Measurements from ENCODE around the gene SLC22A1.
"Not testable (repeated sequence)": the region's sequence is repeated elsewhere in the genome, so short reads cannot be mapped to it uniquely, and the experiment has no call there.

Gene SLC22A1

DNA sequence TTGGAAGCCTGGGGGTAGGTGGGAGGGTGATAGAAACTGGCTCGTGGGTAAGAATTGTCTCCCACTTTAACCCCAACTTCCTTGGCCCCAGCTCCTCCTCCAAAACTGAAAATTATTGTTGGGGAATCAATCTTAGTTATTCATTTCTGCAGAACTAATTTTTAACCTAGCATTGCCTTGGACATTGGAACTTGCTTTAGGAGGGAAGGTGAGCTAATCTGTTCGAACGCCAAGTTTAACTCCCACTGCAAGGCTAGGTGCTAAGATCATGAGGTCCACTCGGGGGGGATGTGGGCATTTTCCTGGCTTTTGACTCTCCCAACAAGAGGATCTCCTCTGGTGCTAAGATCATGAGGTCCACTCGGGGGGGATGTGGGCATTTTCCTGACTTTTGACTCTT is 3.5 kb downstream of the SLC22A1 start:
- DNase-seq = not testable (repeated sequence)

DNA sequence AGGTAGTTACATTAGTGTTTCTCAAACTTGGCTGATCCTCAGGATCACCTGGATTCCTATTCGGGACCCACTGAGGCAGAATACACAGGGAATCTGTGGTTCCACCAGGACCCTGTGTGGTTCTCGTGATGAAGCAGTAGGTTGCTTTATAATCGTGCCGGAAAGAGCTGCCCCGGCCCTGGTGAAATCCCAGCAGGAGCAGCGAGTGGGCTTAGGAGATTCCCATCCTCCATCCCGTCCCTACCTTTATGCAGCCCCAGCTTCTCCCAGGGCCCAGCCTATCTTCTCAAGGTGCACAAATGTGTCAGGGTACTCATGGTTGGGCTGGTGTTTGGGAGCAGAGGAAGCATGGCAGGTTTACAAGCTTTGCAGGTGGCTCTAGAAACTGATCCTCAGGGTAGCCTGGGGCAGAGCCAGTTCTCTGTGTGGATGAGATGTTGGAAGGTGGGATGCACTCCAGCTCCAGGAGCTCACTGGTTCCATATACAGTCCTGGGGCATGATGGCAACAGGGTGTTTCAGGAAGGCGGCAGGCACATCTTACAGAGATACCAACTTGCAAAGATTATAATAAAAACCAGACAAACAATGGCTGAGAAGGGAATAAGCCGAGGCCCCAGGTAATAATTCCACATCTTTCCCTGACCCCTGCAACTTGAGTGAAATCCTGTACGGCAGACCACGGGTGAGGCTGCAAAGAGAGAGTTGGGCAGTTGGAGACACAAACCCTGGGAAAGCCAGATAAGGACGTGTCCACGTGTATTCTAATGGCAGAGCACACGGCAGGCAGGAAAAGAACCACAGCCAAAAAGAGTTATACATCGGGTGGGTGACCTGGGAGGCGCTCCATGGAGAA is 5.9 kb downstream of the SLC22A1 start:
- DNase-seq = no peak

DNA sequence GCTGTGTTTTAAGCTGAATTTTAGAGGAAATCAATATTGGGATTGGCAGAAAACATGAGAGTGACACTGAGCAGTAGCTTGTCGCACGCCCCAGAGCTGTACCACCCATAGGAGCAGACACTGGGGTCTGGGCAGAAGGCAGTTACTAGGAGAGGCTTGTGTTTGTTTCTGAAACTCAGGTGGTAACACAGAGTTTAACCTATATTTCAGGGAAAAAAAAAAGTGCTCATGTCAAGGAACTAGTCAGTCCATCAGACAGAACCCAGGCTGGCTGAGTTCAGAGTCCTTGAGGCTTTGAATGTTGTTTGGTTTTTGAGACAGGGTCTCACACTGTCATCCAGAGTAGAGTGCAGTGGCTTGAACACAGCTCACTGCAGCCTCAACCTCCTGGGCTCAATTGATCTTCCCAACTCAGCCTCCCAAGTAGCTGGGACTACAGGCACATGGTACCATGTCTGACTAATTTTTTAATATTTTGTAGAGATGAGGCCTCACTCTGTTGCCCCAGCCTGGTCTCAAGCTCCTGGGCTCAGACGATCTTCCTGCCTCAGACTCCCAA is 6.6 kb downstream of the SLC22A1 start:
- no peak for DNase-seq

DNA sequence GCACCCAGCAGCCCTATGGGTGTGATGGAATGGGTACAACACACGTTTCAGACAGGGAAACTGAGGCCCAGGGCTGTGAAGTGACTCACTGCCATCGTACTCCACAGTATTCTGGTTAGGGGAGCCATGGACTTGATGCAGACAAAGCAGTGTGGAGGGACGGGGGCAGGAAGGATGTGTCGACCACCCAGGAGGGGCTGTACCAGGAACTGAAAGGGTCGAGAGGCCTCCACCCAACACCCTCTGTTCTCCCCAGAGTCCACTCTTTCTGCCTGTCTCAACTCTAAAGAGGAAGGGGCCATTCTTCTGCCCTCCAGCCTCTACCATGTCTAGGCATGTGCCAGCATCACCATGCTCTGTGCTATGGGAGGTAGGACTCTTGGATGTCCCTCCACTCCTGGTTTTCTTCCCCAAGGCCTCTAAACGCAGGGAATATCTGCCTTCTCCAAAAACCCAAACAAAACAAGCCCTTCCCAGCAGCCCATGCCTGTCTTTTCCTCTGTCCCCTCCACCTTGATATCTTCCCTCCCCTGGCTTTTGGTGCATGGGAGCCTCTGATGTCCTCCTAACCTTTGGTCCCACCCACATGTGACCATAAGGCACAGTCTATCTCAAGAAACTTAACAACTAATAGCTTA is 7.4 kb downstream of the SLC22A1 start:
- no peak for DNase-seq

DNA sequence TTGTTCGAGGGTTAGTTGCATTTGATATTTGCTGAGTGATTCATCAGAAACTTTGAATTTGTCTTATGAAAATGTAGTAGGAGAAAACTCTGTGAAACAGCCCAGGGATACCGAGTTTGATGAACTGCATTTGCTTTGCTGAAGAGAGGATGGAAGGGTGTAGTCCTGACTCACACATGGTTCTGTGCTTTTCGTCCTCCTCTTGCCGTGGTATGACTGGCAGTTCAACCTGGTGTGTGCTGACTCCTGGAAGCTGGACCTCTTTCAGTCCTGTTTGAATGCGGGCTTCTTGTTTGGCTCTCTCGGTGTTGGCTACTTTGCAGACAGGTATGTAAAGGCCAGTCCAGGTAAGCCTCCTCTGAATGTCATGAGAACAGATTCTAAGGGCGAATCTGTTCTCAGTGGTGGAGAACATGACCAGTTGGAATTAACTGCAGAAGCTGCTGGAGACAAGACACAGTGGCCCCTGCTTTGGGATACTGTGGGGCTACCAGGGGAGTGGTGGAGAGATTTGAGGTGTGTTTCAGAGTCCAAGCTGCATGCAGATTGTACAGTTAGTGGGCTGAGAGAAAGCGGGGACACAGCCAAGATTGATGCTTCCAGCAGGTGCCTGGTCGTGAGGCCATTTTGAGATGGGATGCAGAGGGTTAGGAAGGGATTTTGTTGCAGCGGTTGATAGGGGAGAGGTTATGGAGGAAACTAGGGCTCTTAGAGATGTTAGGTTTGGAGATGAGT is 8.4 kb downstream of the SLC22A1 start:
- no peak for DNase-seq

DNA sequence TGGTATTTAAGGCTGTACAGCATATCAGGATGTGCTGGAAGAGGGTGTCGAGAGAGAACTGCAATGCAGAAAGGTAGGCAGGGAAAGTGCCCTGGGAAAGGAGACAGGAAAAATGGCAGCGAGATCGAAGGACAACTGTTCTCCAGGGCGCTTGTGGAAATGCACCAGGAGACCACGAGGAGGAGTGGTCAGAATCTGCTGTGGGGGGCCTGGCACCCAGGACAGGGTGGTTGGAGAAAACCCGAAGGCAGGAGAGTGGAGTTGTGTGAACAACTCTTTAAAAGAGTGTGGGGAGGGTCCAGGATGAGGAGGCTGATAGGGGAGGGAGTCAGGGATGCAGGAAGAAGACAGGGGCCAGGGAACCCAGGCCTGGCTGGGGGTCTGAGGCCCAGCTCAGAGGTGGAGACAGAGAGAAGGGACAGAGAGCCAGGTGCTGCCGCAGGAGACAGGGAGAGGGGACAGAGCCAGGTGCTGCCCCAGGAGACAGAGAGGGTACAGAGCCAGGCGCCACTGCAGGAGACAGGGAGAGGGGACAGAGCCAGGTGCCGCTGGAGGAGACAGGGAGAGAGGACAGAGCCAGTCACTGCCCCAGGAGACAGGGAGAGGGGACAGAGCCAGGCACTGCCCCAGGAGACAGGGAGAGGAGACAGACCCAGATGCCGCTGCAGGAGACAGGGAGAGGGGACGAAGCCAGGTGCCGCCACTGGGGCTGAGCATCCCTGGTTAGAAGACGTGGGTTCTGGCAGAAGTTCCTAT is 9.3 kb downstream of the SLC22A1 start:
- DNase-seq = no peak

DNA sequence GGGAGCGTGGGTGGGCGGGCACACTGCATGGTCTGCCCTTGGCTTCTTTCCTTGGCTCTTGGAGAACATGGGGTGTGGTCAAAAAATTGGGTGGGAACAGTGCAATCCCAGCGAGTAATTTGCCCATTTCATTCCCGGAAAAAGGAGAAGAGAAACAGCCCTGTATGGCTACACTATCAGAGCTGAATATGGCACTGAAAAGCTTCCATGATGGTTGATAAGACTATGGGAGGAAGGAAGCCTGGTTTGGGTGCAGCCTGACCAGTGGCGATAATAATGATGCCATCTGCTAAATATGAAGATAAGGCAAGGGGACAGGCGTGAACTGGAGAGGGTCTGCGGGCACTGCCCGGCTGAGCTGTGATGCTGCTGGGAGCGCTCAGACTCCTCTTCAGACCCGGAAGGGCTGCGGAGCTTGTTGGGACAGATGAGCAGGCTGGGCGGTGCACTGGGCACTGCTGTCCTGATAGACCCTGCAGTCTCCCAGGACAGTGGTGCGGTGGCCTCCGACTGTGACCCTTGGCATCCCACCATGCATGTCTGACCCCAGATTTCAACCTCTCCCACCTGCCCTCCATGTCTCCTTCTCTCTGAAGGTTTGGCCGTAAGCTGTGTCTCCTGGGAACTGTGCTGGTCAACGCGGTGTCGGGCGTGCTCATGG is 10.2 kb downstream of the SLC22A1 start:
- no peak for DNase-seq

DNA sequence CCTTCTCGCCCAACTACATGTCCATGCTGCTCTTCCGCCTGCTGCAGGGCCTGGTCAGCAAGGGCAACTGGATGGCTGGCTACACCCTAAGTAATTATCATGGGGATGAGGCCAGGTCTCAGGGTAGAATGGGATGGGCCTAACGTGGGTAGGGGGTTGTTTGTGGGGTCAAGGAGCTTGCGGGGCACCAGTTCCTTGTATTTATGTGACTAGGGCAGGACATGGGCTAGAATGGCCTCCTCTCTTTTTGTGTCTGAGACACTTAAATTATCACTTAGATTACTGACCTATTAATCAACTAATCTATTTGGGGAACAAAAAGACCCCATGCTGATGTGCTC is 10.7 kb downstream of the SLC22A1 start:
- no peak for DNase-seq

DNA sequence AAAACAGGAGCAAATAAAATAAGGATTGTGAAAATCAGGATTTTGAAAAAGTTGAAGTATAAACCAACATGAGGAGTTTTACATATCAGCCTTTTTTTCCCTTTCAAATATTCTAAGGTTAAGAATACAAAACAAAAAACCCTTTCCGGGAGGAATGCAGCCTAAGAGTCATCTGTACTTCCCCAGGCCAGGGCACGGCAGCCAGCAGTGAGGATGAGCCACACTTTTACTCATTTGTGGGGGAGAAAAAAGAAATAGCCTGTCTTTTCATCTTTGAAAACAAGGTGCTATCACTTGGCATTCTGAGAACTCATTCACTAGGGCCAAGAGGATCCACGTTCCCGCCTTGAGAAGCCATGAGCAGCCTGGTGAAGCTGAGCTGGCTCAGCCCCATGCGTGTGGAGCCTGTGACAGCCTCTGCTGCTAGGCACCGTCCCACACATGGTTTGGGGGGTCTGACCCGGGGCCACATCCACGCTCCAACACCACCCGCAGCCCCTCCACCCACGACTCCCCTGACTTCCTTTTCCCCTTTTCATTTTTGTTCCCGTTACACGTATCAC is 11.2 kb downstream of the SLC22A1 start:
- no peak for DNase-seq

DNA sequence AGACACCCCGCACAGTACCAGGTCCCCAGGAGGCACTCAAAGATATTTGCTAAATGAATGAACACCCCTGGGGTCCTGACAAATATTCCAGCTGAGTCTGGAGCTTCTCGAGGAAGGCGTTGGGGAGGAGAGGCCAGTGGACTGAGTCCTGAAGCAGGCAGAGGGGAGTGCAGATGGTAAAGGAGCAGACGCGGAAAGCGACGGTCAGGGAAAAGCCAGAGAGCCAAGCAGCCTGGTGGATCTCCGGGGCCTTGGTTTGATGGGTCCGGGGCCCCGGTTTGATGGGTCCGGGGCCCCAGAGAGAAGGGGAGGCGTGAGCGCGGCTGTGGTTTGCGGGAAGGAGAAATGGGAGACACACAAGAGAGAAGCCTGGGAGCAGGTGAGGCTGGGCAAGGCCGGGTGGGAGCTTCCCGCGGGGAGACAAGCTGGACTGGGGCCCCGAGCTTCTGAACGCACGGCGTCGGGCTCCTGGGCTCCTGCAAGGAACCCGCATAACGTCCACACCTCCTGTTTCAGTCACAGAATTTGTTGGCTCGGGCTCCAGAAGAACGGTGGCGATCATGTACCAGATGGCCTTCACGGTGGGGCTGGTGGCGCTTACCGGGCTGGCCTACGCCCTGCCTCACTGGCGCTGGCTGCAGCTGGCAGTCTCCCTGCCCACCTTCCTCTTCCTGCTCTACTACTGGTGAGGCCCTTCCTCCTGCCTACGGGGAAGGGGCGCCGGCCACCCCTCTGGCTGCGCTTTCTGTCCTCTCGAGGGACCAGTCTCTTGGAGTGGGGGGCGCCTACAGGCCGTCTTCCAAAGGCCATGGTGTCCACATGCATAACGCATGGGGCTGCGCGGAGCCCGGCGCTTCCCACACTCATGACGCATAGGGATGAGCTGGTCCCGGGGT is 12.1 kb downstream of the SLC22A1 start:
- DNase-seq = no peak

DNA sequence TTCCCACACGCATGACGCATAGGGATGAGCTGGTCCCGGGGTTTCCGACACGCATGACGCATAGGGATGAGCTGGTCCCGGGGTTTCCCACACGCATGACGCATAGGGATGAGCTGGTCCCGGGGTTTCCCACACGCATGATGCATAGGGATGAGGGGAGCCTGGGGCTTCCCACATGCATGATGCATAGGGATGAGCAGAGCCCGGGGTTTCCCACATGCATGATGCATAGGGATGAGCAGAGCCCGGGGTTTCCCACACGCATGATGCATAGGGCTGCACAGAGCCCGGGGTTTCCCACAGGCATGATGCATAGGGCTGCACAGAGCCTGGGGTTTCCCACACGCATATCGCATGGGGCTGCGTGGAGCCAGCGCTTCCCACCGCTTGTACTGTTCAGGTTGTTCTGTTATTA is 12.7 kb downstream of the SLC22A1 start:
- DNase-seq = not testable (repeated sequence)

DNA sequence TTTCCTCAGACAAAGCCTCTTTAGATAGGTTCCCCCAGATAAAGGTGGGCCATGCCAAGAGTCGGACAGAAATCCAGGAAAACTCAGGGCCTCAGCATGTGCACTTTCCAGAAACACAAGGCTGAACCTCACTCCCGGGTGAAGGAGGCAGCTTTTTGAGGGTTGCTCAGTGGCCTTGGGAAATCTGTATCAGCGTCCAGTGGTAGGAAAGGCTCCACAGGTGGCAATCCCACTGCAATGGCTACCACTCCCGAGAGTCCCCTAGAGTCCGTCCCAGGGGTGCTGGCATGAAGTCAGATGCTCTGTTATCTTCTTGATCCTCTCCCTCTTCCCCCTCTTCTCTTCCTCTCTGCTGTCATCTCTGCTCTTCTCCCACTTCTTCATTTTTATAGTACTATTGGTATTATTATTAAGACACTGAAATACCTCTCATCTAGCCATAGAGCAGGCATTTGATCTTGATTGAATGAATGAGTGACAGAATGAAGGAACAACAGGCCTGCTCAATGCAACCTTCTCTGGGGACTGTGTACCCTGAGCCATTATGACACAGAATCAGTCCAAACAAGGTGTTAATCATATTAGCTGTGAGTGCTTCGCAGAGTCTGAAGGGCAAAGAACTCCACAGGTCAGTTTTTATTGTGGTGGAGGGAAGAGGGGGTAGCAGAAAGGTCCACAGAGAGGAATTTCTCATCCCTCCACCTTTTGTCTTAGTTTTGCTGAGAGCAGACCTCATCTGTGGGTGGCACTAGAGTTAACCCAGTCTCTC is 13.3 kb downstream of the SLC22A1 start:
- no peak for DNase-seq

DNA sequence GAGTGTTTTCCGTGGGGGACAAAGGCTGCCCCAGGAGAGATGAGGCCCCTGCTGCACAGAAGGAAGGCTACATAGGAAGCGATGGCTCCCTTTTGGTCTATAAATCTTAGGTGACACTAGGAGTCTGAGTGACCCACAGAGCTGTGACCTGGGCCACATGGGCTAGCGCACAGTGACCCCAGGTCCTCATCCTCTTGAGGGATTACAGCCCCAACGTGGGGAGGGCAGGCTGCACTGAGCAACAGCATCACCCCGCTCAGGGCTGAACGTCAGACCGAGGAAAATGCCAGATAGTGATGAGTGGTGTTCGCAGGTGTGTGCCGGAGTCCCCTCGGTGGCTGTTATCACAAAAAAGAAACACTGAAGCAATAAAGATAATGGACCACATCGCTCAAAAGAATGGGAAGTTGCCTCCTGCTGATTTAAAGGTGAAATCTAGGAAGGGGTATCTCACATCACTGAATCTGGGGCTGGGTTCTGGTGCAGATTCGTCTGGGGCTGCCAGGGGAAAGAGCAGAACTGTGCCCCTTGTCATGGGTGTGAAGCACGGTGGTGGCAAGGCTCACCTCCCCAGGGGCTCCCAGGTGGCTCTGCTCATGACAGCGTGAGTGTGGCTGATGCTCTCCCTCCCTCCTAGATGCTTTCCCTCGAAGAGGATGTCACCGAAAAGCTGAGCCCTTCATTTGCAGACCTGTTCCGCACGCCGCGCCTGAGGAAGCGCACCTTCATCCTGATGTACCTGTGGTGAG is 14.5 kb downstream of the SLC22A1 start:
- no peak for DNase-seq

DNA sequence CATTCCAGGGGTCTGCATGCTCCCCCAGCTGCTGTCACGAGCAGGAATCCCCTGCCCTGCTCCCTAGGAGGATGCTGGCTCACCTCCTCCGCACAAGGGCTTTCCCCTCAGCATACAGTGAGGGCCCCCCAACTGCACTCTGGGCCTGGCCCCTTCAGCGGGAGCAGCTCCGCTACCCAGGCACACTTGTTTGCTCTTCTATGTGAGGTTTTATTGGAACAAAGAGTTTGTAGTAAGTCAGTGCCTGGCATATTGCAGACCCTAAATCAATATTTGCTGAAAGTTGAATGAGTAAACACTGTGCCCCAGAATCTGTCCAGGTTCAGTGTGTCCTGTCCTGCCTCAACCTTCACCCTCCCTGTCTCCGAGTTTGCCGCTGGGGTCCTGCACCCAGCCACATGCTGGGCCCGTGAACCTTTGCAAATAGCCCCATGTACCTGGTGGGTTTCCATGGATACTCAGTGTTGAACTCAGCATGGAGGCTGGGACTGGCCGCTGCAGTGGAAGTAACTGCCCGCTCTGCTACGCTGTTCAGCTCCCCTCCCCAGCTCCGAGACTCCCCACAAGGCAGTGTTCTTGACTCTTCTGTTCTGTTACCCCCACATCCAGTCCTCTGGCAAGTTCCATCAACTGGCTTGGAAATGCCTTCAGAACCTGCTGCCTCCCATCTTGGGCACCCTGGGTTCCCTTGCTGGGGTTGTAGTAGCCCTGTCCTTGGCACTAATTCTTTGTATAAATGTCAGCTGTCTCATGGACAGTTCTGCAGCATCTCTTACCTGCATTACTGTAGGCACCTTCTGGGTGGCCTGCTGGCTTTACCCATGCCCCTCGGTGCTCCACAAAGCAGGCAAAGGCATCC is 15.7 kb downstream of the SLC22A1 start:
- DNase-seq = no peak

DNA sequence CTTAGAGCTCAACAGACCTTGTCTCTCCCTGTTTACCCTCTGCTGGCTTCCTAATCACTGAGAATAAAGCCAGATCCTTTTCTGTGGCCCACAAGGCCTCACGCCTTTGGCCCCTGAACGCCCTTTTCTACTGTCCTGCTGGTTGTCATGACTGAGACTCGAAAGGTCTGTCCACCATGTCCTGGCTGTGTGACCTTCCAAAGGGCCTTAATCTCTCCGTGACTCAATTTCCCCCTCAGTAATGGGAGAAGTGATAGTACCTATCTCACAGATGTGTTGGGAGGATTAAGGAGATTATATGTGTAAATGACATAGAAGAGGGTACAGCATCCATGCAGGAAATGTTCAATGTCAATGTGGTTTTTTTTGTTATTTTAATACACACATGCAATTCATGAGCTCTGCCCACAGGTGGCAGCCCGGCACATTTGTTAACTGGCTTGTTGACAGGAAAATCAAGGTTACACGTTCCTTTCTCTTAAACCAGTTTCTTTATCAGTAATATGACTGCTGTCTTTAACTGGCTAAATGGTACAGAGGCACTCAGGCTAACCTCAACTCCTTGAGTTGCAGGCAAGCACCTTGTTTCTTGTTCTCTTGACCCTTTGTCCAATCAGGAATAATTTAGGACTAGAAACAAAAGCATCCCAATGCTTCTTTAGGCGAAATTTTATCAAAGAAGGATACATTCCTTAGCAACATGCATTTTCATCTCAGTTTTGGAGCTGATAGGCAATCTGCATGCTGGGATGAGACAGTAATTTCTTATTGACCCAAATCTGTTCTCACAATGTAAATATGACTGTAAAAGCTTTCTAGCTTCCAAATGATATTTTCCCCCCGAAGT is 16.6 kb downstream of the SLC22A1 start:
- peak; percentile 37 for DNase-seq

DNA sequence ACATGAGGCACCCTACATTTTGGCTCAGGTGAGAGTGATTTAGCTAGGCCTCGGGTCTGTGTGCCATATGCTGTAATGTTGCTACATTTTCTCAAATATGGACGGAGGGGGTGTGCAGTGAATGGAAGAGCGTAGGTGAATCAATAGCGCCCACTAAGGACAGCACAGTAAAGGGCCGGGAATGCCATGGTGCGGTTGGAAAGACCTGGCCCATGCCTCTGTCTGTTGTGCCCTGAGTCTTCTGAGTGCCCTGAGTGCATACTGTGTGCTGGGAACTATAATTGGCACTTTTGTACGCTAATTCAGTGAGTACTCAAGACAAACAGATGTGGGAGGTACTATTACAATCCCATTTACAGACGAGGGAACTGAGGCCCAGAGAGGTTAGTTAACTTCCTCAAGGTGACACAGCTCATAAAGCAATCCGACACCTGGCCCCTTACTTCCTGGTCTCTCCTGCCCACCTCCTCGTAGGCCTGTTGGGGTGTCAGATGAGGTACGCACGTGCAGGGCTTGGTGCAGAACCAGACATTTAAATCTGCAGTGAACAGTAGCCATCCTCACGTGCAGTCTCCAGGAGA is 17.3 kb downstream of the SLC22A1 start:
- no peak for DNase-seq

DNA sequence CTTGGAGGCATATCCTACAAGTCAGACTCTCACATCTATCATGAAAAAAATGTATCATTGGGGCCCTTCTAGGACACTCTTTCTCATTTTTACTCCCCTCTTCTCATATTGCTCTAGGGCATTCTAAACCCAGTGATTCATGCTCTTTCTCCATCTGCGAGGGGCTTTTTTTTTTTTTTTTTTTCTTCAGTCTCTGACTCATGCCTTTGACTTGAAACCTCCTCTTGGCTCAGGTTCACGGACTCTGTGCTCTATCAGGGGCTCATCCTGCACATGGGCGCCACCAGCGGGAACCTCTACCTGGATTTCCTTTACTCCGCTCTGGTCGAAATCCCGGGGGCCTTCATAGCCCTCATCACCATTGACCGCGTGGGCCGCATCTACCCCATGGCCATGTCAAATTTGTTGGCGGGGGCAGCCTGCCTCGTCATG is 17.8 kb downstream of the SLC22A1 start:
- DNase-seq = no peak

Measured in MV-4-11 (cell line).